NT2/D1 (cell line): ENCODE measurements around the gene PSMC5.
"Not testable (repeated sequence)": the region's sequence is repeated elsewhere in the genome, so short reads cannot be mapped to it uniquely, and the experiment has no call there.

Experiments
- DNase-seq: peaks from one replicate; pipeline ENCODE4 v3.0.0-alpha.2; 2011; ENCODE audit warnings: low read depth, low spot score
- H3K27me3 ChIP-seq: 2 replicates; pipeline ENCODE4 v1.6.0; 2011; ENCODE audit warnings: mild to moderate bottlenecking; ENCODE audit not compliant: insufficient read length, insufficient read depth
- H3K36me3 ChIP-seq: 2 replicates; pipeline ENCODE4 v1.6.1; 2011; ENCODE audit warnings: mild to moderate bottlenecking, low read length, mixed read lengths; ENCODE audit not compliant: insufficient read depth, insufficient read length
- H3K4me1 ChIP-seq: 2 replicates; pipeline ENCODE4 v1.5.1; 2011; ENCODE audit not compliant: insufficient read depth, insufficient read length
- H3K4me3 ChIP-seq: 2 replicates; pipeline ENCODE4 v1.5.1; 2011; ENCODE audit warnings: low read depth; ENCODE audit not compliant: insufficient read length
- H3K9ac ChIP-seq: 2 replicates; pipeline ENCODE4 v1.6.0; 2011; ENCODE audit warnings: low read depth; ENCODE audit not compliant: insufficient read length
- H3K9me3 ChIP-seq: 2 replicates; pipeline ENCODE4 v1.5.1; 2011; ENCODE audit warnings: mild to moderate bottlenecking, low read length; ENCODE audit not compliant: insufficient read depth
- SUZ12 ChIP-seq: IDR thresholded peaks from 2 replicates; pipeline ENCODE4 v1.6.1; 2011; ENCODE audit not compliant: insufficient read length, insufficient read depth; ENCODE audit errors: extremely low read depth
- YY1 ChIP-seq: IDR thresholded peaks from 2 replicates; pipeline ENCODE4 v1.6.1; 2011; ENCODE audit not compliant: insufficient read length, insufficient read depth
- ZNF274 ChIP-seq: IDR thresholded peaks from 2 replicates; pipeline ENCODE4 v1.6.1; 2011; ENCODE audit warnings: mild to moderate bottlenecking, low read depth, low read length

The PSMC5 gene

DNA sequence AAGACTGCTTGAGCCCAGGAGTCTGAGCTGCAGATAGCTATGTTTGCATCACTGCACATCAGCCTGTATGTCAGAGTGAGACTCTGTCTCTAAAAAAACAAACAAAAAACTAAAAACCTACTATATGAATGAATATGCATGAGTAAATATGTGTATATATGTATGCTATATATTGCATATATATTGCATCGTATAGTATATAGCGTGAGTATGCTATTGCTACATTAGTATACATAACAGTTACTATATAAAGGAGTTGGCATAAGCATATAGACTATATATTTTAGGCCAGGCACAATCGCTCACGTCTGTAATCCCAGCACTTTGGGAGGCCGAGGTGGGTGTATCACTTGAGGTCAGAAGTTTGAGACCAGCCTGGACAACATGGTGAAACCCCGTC is 37.2 kb upstream of the PSMC5 start:
- Histone ChIP-seq H3K4me1 (no peaks in the 10 kb centered on the region), H3K27me3 (no peaks in the 10 kb centered on the region), H3K4me3 (no peak overlapping the region), H3K36me3 (peaks cover 85% of the 10 kb centered on the region), H3K9me3 (no peaks in the 10 kb centered on the region), H3K9ac (no peak overlapping the region)
- no peak for TF ChIP-seq SUZ12
- no peak for DNase-seq

DNA sequence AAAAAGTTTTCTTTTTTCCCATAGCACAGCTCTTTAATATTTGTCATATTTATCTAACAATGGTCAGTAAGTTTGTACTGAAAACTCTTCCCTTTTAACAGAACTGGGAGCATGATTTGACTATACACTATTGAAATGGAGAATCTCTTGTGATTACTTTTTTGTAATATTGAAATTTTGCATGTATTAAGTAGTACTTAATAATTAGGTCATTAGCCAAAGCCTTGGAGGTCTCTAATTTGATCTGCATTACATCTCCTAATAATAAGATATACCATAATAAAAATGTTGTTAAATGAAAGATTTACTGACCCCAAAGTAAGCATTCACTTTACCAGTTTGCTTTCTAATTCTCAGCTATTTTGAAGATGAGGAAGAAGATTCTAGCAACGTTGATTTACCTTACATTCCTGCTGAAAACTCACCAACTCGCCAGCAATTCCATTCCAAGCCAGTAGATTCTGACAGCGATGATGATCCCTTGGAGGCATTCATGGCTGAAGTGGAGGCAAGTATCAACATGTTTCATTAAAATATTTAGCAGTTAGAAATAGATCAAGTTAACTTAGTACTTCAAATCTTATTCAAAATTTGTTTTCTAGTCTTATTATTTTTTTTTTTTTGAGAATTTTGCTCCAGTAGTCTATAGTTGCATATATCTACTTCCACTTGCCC is 35.0 kb upstream of the PSMC5 start:
- TF ChIP-seq YY1 (no peak), SUZ12 (no peak), ZNF274 (no peak)
- Histone ChIP-seq H3K9me3 (no peaks in the 10 kb centered on the region), H3K9ac (no peak overlapping the region), H3K36me3 (peaks cover 96% of the 10 kb centered on the region), H3K27me3 (no peaks in the 10 kb centered on the region), H3K4me1 (no peaks in the 10 kb centered on the region), H3K4me3 (no peak overlapping the region)
- no peak for DNase-seq

DNA sequence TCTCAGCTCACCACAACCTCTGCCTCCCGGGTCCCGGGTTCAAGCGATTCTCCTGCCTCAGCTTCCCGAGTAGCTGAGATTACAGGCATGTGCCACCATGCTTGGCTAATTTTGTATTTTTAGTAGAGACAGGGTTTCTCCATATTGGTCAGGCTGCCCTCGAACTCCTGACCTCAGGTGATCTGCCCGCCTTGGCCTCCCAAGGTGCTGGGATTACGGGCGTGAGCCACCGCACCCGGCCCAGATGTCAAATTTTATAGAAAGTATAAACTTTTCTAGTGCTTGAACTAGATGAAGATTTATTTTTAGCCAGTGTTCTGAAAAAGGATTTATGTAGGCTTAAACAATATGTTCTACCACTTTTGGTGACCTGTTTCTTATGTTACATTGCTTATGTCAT is 30.9 kb upstream of the PSMC5 start:
- not testable (repeated sequence) for DNase-seq, H3K4me3 ChIP-seq, H3K9me3 ChIP-seq, H3K4me1 ChIP-seq, H3K9ac ChIP-seq, H3K27me3 ChIP-seq
- peaks cover 97% of the 10 kb centered on the region for H3K36me3 ChIP-seq

DNA sequence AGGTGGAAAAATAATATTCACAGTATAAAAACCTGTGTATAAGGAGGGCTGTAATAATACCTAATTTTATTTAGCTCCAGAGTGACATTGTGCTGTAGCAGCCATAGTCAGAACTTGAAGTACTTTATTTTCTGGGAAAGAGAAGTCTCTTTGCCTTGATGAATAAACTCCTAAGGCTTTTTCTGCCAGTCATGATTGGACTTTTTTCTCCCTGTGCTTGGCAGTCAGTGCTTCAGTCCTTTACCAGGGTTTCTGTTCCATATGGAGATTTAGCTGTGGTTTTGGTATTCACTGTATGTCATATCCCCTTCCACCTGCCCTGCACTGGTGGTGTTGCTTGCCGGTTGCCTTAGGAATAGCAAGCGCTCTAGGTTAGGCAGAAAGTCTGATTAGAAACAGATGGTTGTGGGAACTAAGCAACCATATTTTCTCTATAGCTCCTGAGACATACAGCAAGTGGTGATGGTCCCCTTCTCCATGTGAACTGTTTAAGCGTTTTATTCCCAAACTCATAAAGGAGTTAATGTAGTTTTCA is 28.6 kb upstream of the PSMC5 start:
- H3K27me3 ChIP-seq: no peaks in the 10 kb centered on the region
- no peaks in the 10 kb centered on the region for H3K4me1 ChIP-seq
- TF ChIP-seq YY1: no peak
- no peak for TF ChIP-seq SUZ12
- TF ChIP-seq ZNF274: no peak
- H3K9ac ChIP-seq: no peak overlapping the region
- H3K9me3 ChIP-seq: no peaks in the 10 kb centered on the region
- DNase-seq: no peak
- H3K36me3 ChIP-seq: peaks cover 91% of the 10 kb centered on the region
- no peak overlapping the region for H3K4me3 ChIP-seq

- H3K4me1 ChIP-seq: no peaks in the 10 kb centered on the region
- H3K9me3 ChIP-seq: no peaks in the 10 kb centered on the region
- TF ChIP-seq SUZ12 (no peak), YY1 (no peak), ZNF274 (no peak)
- no peak for DNase-seq
- H3K9ac ChIP-seq: no peak overlapping the region
- H3K36me3 ChIP-seq: peaks cover 89% of the 10 kb centered on the region
- H3K27me3 ChIP-seq: no peaks in the 10 kb centered on the region
- no peak overlapping the region for H3K4me3 ChIP-seq
Measured at GRCh38 chr17:63800783-63801182, 26.4 kb upstream of the PSMC5 start.

DNA sequence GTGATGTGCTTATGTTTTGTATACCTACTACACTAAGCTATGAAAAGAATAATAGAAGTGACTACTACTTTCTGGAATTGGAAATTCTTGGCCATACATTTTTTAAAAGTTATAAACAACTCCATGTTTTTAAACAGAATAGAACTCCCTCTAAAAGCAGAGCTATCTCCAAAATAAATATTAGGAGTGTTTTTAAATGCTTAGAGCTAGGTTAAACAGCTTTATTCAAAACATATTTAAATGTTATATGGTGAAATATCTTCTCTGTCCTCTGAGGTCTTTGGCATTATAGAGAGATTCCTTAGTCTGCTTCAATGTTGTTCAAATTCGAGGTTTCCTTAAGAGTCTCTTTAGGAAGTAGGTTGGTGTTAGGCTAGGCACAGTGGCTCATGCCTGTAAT is 22.9 kb upstream of the PSMC5 start:
- DNase-seq: no peak
- no peak overlapping the region for H3K9ac ChIP-seq
- H3K27me3 ChIP-seq: no peaks in the 10 kb centered on the region
- no peaks in the 10 kb centered on the region for H3K4me1 ChIP-seq
- TF ChIP-seq ZNF274: no peak
- no peak for TF ChIP-seq SUZ12
- no peak for TF ChIP-seq YY1
- H3K9me3 ChIP-seq: no peaks in the 10 kb centered on the region
- H3K4me3 ChIP-seq: no peak overlapping the region
- peaks cover 86% of the 10 kb centered on the region for H3K36me3 ChIP-seq

DNA sequence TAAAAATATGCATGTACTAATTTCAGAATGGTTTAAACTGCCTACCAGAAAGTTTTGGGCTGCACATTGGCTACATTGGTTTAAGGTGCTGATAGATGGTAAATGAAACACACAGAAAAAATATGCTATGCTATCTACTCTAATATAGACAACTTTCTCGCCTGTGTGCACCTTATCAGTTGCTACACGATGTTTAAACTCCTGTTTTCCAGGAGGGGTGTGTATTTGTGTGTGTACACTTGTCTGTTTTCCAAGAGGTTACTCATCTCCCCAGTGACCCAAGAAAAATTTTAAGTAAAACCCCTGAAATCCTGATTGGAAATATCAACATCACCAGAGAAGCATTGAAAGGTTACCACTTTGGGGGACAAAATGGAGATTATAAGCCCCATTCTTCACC is 21.6 kb upstream of the PSMC5 start:
- Histone ChIP-seq H3K4me1 (no peaks in the 10 kb centered on the region), H3K4me3 (no peak overlapping the region), H3K27me3 (no peaks in the 10 kb centered on the region), H3K9ac (no peak overlapping the region), H3K36me3 (peaks cover 86% of the 10 kb centered on the region), H3K9me3 (no peaks in the 10 kb centered on the region)
- no peak for TF ChIP-seq SUZ12
- TF ChIP-seq YY1: no peak
- no peak for TF ChIP-seq ZNF274
- DNase-seq: no peak
